HG02973 (cell line): ENCODE measurements around the gene SLC6A16.
A peak's percentile ranks its signal among the peaks of the same experiment; 100 is the strongest.
"Not testable (repeated sequence)": the region's sequence is repeated elsewhere in the genome, so short reads cannot be mapped to it uniquely, and the experiment has no call there.

Experiments used
- ATAC-seq: cut with Tn5 transposase; IDR thresholded peaks from one replicate; pipeline ENCODE4 v1.9.1; 2021; ENCODE audit warnings: moderate library complexity; ENCODE audit not compliant: unreplicated experiment

Gene SLC6A16

DNA sequence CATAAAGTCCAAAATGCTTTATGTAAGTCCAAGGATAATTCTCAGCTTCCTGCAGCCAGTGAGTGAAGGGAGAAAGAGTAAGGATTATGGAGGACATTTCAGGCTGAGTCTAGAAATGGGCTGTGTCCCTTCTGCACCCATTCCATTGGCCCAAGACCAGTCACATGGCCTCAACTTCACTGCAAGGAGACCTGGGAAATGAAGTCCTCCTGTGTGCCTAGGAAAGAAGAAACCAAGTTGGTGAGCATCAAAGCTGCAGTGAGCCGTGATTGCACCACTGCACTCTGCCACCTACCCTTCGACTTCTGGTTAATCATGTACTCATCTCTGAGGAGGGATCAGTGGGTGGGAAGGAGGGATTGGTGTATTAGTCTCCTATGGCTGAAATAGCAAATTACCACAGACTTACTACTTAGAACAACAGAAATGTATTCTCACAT, 6.6 kb upstream of the SLC6A16 start:
- ATAC-seq, result peak; percentile 38

DNA sequence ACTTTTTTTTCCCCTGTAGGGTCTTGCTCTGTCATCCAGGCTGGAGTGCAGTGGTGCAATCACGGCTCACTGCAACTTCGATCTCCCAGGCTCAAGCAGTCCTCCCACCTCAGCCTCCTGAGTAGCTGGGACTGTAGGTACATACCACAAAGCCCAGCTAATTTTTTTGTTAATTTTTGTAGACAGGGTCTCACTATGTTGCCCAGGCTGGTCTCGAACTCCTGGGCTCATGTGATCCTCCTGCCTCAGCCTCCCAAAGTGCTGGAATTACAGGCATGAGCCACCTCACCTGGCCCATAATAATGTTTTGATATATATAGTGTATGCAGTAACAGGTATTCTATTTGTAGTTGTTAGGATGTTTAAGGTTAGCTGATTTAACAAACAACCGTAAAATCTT, 6.2 kb upstream of the SLC6A16 start:
- not testable (repeated sequence) for ATAC-seq

DNA sequence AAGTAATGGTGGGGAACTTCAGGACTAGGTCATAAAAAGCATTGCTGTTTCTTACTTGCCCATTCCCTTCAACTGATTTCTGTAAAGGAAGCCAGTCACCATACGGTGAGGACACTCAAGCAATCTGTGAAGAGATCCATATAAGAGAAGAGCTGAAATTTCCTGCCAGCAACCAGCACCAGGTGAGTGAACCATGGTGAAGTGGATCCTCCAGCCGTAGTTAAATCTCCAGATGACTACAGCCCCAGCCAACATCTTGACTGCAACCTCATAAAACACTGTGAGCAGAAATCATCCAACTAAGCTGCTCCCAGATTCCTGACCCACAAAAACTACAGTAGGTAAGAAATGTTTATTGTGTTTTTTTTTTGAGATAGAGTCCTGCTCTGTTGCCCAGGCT, 3.8 kb upstream of the SLC6A16 start:
- ATAC-seq, result no peak

DNA sequence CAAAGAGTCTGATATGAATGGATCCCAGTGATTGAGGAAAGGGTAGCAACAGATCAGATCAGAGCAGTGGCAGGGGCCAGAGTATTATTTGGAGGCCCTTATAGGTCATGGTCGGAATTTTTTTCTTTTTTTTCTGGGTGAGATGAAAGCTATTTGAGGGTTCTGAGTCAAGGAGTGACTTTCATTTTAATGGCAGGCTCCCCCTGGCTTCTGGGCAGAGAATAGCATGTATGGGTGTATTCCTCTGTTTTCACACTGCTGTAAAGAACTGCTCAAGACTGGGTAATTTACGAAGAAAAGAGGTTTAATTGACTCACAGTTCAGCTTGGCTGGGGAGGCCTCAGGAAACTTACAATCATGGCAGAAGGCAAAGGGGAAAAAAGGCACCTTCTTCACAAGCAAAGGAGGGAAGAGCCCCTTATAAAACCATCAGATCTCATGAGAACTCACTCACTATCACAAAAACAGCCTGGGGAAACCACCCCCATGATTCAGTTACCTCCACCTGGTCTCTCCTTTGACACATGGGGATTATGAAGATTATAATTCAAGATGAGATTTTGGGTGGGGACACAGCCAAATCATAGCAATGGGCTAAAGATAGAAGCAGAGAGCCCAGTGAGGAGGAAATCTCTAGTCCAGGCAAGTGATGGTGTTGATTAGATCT, 3.0 kb upstream of the SLC6A16 start:
- no peak for ATAC-seq

DNA sequence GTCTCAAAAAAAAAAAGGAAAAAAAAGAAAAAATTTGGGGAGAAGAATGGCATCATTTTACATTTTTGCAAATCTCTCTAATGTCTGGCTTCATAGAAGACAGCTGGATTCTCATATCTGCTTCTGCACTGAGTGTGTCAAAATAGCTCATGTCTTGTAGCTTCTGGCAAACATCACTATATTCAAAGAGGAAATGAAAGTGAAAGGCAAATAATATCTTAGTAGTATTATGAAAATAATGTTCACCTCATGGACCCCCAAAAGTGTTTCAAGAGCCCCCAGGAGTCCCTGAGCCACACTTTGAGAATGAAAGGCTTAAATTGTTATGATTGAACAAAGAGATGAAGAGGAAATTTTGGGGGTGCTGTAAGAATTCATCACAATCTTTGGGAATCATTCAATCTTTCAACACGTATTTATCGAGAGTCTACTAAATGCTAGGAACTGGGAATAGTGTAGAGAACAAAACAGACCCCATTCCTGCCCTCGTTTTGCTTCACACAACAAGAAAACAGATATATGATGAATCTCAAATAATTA, 1.2 kb upstream of the SLC6A16 start:
- ATAC-seq, result no peak

DNA sequence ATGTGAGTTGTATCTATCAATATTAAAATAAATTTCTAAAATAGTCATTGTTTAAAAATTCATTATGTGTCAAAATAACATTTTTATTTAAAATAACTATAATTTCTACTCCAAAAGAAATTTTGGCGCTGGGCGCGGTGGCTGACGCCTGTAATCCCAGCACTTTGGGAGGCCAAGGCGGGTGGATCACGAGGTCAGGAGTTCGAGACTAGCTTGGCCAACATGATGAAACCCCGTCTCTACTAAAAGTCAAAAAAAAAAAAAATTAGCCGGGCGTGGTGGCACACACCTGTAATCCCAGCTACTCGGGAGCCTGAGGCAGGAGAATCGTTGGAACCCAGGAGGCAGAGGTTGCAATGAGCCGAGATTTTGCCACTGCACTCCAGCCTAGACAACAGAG, 765 bp upstream of the SLC6A16 start:
- ATAC-seq, result not testable (repeated sequence)

DNA sequence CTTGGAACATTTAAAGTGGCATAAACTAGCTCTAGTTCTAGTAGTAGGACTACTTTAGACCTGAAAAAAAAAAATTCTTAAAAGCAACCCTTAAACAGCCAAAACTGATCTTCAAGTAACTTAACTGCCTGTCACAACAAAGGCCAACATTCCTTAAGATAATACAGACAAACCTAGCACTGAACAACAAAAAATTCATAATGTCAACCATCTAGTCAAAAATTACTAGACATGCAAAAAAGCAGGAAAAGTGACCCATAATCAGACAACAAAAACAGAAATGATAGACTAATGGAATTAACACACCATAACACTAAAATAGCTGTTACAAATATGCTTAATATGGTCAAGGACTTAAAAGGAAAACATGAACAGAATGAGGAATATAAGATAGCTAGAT, 6.7 kb downstream of the SLC6A16 start:
- ATAC-seq, result no peak

DNA sequence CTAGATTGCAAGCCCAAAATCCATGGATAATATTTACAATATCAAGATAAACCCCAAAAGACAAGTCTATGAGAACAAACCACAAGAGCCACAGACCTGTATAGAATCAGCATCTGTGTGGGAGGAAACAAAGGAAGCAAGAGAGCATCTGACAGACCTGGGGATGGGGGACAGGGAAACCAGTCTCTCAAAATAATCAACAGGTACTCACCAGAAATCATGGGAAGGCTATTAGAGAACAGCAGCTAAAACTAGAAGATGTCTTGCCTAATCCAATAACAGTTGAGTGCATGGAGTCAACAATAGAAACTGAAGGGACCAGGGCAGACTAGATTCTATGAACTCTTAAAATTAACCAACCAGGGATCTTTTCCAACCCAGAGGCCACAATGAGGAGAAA, 8.7 kb downstream of the SLC6A16 start:
- ATAC-seq, result no peak

DNA sequence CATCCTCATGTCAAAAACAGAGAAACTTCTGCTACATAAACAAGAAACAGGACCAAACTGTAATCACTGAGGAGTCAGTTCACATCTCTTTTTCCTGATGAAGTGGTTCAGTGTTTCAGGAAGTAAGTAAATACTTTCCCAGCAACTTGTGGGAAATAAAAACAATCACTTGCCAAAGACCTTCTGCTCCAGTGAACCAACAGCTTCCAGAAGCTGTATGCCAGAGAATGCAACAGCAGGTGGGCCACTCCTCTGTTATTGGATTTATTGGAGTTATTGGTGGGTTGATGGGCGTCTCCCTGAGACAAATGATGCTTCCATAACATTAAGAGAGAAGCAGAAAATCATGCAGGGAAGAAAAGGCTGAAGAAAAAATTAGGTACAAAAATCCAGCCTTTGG, 9.9 kb downstream of the SLC6A16 start:
- ATAC-seq, result no peak

DNA sequence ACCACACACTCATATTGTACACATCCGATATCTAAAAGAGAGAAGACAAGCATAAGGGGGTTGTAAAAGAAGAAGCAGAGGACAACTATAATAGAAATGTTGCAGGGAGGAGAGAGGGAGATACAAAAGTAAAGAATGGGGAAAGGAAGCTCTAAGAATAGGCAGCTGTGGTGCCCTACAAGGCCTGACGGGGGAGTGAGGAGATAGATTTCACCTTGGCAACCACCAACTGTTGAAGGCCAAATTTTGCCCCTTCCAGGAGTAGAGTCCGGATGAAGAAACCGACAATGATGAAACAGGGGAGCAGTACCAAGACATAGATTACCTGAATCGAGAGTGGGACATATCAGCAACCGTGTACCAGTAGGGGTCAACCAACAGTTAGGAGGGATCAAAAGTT, 15.9 kb downstream of the SLC6A16 start:
- no peak for ATAC-seq

DNA sequence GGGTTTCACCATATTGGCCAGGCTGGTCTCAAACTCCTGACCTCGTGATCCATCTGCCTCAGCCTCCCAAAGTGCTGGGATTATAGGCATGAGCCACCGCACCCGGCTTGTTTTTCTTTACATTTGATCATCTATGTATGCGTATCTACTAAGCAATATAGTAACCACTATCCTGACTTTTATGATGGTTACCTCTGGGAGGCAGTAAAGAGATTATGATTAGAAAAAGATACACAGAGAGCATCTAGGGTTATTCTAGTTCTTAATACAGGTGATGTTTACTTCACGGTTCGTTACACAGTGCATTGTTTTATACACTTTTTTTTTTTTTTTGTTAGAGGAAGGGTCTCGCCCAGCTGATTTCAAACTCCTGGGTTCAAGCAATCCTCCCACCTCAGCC, 18.3 kb downstream of the SLC6A16 start:
- ATAC-seq, result not testable (repeated sequence)

DNA sequence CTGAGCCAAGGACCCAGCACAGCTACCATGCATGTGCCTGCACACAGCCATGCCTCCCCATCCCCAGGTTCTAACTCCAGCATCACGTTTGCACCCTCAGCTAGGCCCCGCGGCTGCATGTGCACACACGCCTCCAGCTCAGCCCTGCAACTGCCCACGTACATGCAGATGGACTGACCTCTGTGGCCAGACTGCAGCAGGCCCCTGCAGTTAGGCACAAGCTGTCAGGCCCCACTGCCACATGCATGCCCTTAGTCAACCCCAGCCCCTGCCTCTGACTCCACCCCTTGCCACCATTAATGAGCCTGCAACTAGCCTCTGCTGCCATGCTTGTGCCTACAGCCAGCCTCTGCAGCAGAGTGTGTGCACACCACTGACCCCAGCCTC, 23.1 kb downstream of the SLC6A16 start:
- no peak for ATAC-seq

DNA sequence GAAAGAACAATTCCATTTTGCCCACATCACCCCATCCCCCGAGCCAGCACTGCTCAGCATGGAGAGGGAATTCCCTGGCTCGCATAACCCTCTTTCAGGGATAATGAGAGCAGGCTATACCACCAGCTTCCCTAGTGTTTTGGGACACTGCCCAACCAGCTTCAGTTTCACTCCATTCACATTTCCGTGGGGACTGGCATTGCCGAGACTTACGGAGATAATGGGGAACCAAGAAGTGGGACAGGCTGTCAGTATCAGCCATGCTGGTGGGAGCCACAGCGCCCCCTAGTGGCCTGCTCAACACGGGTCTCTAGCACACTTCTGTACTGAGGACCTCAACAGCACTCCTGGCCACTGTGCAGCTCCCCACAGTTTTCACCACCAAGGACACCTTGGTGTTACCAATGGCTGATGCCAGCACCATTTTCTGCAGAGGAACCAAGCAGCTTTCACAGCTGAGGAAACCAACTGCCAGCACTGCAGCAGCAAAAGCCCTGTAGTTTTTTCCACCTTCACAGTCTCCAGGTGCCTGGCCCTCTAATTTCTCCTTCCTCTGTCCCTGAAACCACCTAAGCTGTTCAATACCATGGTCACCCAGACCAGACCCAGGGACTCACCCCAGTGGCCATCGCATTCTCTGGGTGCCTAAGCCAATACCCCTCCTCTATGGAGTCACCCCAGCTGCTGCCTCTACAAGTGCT, 23.7 kb downstream of the SLC6A16 start:
- ATAC-seq, result no peak

DNA sequence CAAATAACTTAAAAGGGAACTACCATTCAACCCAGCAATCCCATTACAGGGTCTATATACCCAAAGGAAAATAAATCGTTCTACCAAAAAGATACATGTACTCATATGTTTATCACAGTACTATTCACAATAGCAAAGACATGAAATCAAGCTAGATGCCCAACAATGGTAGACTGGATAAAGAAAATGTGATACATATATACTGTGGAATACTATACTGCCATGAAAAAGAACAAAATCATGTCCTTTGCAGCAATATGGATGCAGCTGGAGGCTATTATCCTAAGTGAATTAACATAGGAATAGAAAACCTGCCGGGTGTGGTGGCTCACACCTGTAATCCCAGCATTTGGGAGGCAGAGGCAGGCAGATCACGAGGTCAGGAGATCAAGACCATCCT, 26.3 kb downstream of the SLC6A16 start:
- not testable (repeated sequence) for ATAC-seq

DNA sequence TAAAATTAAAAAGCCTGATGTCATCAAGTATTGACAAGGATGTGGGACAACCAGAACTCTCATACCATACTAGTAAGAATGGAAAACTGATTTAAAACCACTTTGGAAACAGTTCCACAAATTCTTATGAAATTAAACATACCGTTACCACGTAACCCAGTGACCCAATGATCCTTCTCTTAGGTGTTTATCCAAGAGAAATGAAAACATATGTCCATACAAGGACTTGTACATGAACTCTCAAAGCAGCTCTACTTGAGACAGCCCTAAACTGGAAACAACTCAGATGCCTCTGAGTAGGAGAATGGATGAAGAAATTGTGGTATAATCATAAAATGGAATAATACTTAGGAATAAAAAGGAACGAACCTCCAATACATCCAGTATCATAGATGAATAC, 27.6 kb downstream of the SLC6A16 start:
- ATAC-seq, result no peak

DNA sequence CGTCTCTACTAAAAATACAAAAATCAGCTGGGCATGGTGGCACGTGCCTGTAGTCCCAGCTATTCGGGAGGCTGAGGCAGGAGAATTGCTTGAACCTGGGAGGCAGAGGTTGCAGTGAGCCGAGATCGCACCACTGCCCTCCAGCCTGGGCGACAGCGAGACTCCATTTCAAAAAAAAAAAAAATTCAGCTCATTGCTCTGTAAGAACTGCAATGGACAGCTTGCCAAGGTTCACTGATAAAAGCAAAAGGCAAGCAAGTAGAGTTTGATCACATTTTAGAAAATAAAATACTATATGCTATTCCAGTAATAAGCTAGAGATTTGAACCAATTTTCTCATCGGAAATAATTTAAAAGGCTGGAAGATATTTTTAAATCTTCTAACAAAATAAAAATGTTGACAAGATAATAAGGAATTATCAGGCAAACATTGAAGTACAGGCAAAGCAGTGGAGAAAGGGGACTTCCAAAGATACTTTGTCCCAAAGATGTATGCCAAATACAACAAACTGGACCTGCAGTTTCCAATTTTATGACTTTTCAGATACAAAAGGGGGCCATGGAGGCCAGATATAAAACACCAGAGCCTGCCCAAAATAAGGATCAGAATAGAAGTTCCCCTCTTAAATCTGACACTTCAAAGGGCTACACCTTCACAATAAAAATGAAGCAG, 29.6 kb downstream of the SLC6A16 start:
- ATAC-seq, result no peak

DNA sequence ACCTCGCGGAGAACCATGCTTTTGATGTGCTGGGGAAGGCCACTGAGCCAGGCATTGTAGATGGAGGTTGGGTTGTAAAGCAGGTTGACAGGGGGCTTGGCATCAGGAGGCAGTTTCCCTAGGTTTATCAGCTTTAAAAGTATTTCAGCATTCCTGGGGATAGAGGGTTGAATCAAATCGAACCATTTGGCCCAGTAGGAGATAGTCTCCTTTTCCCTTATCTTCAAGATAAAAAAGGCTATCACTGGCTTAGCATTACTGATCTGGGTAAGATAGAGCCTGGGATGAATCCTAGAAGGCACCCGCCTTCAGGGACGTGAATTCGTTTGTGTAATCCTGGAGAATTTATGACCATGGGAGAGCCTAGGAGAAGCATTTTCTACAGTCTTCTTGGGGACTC, 30.6 kb downstream of the SLC6A16 start:
- no peak for ATAC-seq

DNA sequence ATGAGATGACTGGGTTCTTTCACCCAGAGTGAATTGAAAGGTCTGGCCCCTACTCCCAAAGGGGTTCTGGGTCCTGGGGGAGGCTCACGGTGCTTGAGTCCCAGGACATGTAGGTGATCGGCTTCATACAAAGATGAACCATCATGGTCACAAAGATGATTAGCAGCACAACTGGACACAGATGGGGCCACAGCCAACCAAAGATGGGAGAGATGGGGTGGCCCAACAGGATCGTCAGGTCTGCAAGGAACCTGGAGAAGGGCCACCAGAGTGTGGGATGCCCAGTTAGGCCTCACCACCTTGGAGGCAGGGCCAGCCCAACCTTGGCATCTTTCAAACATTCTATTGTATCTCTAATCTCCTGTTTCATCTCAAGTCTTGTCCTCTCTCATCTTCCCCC, 34.5 kb downstream of the SLC6A16 start:
- ATAC-seq, result no peak

DNA sequence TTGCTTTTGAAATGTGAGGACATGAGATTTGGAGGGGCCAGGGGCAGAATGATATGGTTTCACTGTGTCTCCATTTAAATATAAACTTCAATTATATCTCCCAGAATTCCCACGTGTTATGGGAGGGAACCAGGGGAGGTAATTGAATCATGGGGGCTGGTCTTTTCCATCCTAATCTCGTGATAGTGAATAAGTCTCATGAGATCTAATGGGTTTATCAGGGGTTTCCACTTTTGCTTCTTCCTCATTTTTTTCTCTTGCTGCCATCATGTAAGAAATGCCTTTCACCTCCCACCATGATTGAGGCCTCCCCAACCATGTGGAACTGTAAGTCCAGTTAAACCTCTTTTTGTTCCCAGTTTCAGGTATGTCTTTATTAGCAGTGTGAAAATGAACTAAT, 35.7 kb downstream of the SLC6A16 start:
- not testable (repeated sequence) for ATAC-seq

DNA sequence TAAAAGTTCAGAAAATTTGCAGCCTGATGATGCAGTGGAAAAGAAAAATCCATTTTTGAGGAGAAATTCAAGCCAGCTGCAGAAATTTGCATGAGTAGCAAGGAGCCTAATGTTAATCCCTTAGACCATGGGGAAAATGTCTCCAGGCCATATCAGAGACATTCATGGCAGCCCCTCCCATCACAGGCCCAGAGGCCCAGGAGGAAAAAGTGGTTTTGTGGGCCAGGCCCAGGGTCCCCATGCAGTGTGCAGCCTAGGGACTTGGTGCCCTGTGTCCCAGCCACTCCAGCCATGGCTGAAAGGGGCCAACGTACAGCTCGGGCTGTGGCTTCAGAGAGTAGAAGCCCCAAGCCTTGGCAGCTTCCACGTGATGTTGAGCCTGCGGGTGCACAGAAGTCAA, 36.8 kb downstream of the SLC6A16 start:
- ATAC-seq, result not testable (repeated sequence)

DNA sequence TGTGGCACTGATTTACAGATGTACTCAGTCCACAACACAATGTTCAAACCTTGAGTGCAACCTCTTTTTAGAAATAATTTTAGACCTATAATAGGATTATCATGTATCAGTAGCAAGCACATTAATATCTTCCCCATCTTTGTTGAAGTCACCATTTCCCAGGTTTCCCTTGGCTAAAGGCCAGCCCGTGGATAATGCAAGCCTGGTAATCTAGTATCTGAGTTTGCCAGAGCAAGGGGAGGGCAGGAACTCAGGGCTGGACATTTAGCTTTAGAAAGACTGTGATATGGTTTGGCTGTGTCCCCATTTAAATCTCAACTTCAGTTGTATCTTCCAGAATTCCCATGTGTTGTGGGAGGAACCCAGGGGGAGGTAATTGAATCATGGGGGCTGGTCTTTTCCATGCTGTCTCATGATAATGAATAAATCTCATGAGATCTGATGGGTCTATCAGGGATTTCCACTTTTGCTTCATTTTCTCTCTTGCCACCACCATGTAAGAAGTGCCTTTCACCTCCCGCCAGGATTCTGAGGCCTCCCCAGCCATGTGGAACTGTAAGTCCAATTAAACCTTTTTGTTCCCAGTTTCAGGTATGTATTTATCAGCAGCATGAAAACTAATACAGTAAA, 37.7 kb downstream of the SLC6A16 start:
- no peak for ATAC-seq
